Immature natural killer cell (primary cell): ENCODE results near the gene GLT1D1. TPM values are rescaled to one million over a fixed set of nuclear protein-coding genes. Genes with fewer than 3 reads are reported as not detected.
"Not testable (repeated sequence)": the region's sequence is repeated elsewhere in the genome, so short reads cannot be mapped to it uniquely, and the experiment has no call there.

Source experiments
- DNase-seq, 3 donors: peaks; one replicate each; pipeline ENCODE4 v3.0.0; 2022; ENCODE audit warnings: mixed read lengths in 1 of 3
- H3K27ac Mint-ChIP-seq, 6 donors: one replicate each; pipeline ENCODE4 v1.8.0; 2020; ENCODE audit warnings: mixed read lengths in 6 of 6, mild to moderate bottlenecking in 5 of 6, inconsistent platforms in 4 of 6, moderate library complexity in 3 of 6
- H3K27me3 Mint-ChIP-seq, 3 donors: one replicate each; pipeline ENCODE4 v1.8.0; 2020 to 2021; ENCODE audit warnings: low read depth in 3 of 3, mild to moderate bottlenecking in 3 of 3, mixed read lengths in 3 of 3, moderate library complexity in 3 of 3, inconsistent platforms in 1 of 3
- H3K36me3 Mint-ChIP-seq, 3 donors: one replicate each; pipeline ENCODE4 v1.8.0; 2020; ENCODE audit warnings: mixed read lengths in 3 of 3, inconsistent platforms in 2 of 3, mild to moderate bottlenecking in 2 of 3
- H3K4me1 Mint-ChIP-seq, 2 donors: one replicate each; pipeline ENCODE4 v1.8.0; 2020; ENCODE audit warnings: inconsistent platforms in 2 of 2, mild to moderate bottlenecking in 2 of 2, mixed read lengths in 2 of 2, moderate library complexity in 1 of 2
- H3K4me3 Mint-ChIP-seq, 5 donors: one replicate each; pipeline ENCODE4 v1.8.0; 2020; ENCODE audit warnings: mild to moderate bottlenecking in 5 of 5, mixed read lengths in 5 of 5, inconsistent platforms in 3 of 5, moderate library complexity in 3 of 5
- H3K9me3 Mint-ChIP-seq, 6 donors: one replicate each; pipeline ENCODE4 v1.8.0; 2020; ENCODE audit warnings: mild to moderate bottlenecking in 6 of 6, mixed read lengths in 6 of 6, inconsistent platforms in 4 of 6, moderate library complexity in 3 of 6
- polyA plus RNA-seq, 3 donors: library from polyadenylated mRNA; unstranded; fragments of 300-500 nt; fragmentation: Illumina TruSeq; gene quantifications; one replicate each; pipeline ENCODE4 v1.2.3, GENCODE V29; 2021

The GLT1D1 gene
- polyA plus RNA-seq, 3 donors from 2014 or later: 2.5 TPM; not detected in 2

DNA sequence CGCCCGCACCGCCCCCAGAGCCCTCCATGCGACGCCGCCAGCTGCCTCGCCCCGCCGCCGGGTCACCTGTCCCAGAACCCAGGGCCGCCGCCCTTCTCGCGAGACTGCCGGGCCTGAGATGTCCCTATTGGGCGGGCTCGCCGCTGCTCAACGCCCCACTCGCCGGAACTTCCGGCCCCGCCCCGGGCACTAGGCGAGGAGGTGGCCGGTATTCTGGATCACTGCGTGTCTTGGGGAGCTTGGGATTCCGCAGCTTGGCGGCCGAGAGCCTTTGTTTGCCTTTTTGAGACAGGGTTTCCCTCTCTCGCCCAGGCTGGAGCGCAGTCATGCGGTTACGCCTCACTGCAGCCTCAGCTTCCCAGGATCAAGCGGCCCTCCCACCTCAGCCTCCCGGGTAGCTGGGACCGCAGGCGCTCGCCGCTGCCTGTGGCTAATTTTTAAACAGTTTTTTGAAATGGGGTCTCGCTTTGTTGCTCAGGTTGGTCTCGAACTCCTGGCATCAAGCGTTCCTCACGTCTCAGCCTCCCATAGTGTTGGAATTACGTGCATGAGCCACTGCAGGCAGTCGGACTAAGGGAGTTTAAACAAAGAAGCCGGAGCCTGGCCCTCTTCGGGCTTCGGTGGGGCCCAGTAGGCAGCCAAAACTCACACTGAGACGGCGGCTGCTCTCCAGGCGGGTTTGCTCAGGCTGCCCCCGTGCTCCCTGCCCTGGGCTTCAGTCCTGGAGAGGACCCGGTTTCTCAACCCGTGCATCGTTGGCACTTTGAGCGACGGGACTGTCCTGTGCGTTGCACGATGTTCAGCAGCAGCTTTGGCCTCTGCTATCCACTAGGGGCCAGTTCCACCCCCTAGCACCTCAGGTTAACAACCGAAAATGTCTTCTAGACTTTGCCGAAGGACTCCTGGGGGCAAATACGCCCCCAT lies 29.1 kb upstream of the GLT1D1 start, which contains the start of gene SLC15A4:
Gene SLC15A4, minus strand, starts transcription at position 43 of the 924 bp plus-strand sequence. Its CDS starts 15 bp downstream, at position 28.
- peaks cover 63% of the 10 kb centered on the region in 2 donors for H3K4me1 Mint-ChIP-seq
- H3K27me3 Mint-ChIP-seq: peaks cover 1 to 19% (median 9%) of the 10 kb centered on the region in 3 donors
- H3K4me3 Mint-ChIP-seq: peak within 1 kb of the TSS; percentile 85 to 88 (median 86)
- H3K36me3 Mint-ChIP-seq: peaks cover 5 to 10% (median 7%) of the 10 kb centered on the region in 3 donors
- DNase-seq: peak; percentile 94 to 95 (median 94)
- peak within 1 kb of the TSS; percentile 82 to 91 (median 88) for H3K27ac Mint-ChIP-seq
- no peaks in the 10 kb centered on the region for H3K9me3 Mint-ChIP-seq

DNA sequence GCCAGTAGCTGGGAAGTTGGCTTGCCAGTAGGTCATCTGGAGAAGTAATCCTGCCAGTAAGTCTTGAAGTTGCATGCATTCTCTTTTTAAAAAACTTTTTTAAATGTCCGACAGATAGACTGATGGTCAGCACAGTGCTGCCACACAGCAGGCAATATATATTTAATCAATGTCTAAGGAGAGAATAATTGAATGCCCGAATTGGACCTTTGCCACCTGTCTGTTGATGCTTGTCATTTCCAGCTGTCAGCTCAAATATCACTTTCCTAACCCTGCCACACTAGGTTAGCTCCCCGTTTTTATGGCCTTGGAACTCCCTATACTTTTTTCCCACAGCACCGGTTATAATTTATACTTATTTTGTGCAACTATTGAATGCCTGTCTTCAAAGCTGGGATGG lies 27.4 kb upstream of the GLT1D1 start:
- no peaks in the 10 kb centered on the region for H3K9me3 Mint-ChIP-seq
- peaks cover 62 to 63% of the 10 kb centered on the region in 2 donors for H3K4me1 Mint-ChIP-seq
- H3K27ac Mint-ChIP-seq: peak overlapping the region in 1 of 6 donors; percentile 51
- H3K36me3 Mint-ChIP-seq: peaks cover 4 to 8% (median 5%) of the 10 kb centered on the region in 3 donors
- H3K27me3 Mint-ChIP-seq: peaks cover 1 to 24% (median 9%) of the 10 kb centered on the region in 3 donors
- peak overlapping the region in 3 of 5 donors; percentile 44 to 57 (median 48) for H3K4me3 Mint-ChIP-seq
- DNase-seq: no peak

DNA sequence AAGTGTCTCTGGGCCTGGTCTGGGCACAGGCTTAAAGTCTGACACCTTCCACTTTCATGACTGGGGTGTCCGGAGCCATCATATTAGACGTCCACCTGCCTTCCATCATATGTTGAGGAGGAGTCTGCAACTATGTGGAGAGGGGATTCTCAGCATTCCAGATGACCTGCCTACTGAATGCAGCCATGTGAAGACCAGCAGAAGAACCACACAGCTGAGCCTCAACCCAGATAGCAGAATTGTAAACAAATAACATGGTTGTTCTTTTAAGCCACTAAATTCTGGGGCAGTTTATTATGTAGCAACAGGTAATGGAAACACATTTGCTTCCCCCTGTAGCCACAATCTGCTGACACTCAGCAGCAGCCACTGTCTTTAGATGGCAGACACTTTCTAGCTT lies 25.6 kb upstream of the GLT1D1 start:
- H3K9me3 Mint-ChIP-seq: no peaks in the 10 kb centered on the region
- H3K4me1 Mint-ChIP-seq: peaks cover 48 to 51% of the 10 kb centered on the region in 2 donors
- peak overlapping the region in 1 of 5 donors; percentile 8 for H3K4me3 Mint-ChIP-seq
- peaks cover 1 to 16% (median 5%) of the 10 kb centered on the region in 3 donors for H3K27me3 Mint-ChIP-seq
- H3K36me3 Mint-ChIP-seq: no peaks in the 10 kb centered on the region
- peak overlapping the region; percentile 20 to 83 (median 64) for H3K27ac Mint-ChIP-seq
- no peak for DNase-seq

DNA sequence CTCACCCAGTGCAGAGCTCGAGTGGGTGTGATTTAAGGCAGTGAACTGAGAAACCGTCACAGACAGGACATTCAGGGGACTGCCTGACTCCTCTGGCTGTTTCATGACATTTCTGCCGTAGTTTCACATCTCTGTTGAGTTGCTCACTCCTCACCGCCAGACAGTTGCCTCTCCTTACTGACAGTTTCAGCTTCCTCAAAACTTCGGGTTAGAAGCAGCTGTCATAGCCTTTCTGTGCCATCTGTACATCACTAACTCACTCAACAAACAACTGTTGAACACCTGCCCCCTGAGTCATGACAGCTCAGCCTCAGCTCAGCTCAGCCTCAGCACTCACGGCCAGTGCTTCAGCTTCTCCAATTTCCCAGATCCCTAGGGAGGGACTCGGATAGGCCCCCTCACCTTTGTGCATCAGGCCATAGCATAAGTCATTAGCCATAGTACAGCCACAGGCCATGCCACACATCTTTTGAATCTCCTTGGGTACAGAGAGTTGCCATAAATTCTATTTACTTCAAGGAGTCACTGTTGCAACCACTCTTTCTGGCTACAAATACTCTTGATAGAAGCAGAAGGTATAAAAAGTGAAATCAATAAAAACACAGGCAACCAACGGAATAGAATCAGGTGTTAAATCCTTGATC lies 23.3 kb upstream of the GLT1D1 start:
- Mint-ChIP-seq H3K27ac (peak overlapping the region; percentile 85 to 95 (median 92)), H3K9me3 (no peaks in the 10 kb centered on the region), H3K27me3 (peaks cover 0 to 8% (median 1%) of the 10 kb centered on the region in 3 donors), H3K4me1 (peaks cover 39 to 45% of the 10 kb centered on the region in 2 donors), H3K4me3 (peak overlapping the region; percentile 56 to 81 (median 78)), H3K36me3 (no peaks in the 10 kb centered on the region)
- peak; percentile 36 to 51 (median 46) for DNase-seq

DNA sequence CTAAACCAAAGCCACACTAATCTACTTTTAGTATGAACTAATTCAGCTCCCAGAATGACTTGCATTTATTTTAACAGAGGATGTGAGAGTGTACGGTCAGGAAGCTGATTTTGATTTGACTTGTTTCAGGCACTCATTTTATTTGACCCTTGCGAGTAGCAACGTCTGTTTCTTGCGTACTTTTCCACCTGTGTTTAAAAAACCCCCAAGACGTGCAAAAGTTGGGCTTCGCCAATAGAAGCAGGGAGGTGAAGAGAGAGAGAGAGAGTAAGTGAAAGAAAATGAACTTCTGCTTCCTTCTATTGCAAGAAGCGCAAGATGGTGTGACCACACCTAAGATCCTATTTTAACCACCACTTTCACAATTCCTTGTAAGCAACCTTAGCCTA lies 22.8 kb upstream of the GLT1D1 start:
- H3K9me3 Mint-ChIP-seq: no peaks in the 10 kb centered on the region
- peak; percentile 41 to 52 (median 46) for DNase-seq
- peak overlapping the region; percentile 85 to 95 (median 92) for H3K27ac Mint-ChIP-seq
- peak overlapping the region; percentile 56 to 81 (median 78) for H3K4me3 Mint-ChIP-seq
- peaks cover 1 to 8% (median 2%) of the 10 kb centered on the region in 3 donors for H3K27me3 Mint-ChIP-seq
- H3K4me1 Mint-ChIP-seq: peaks cover 38 to 43% of the 10 kb centered on the region in 2 donors
- no peaks in the 10 kb centered on the region for H3K36me3 Mint-ChIP-seq

DNA sequence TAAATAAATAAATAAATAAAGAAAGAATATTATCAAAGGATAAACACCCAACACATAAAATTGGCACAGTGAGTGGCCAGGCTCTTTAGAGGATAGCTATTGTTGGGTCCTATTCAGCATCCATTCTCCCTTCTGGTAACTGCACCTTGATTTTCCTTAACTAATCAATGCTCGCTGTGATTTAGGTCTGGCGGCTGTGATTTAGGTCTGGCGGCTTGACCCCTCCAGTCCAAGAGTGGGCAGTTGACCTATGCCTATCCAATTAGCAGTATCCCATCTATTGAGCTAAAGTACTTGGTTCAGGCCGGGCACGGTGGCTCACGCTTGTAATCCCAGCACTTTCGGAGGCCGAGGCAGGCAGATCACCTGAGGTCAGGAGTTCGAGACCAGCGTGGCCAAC lies 19.9 kb upstream of the GLT1D1 start:
- H3K4me3 Mint-ChIP-seq: no peak overlapping the region
- no peaks in the 10 kb centered on the region for H3K36me3 Mint-ChIP-seq
- H3K9me3 Mint-ChIP-seq: no peaks in the 10 kb centered on the region
- H3K4me1 Mint-ChIP-seq: peaks cover 24 to 27% of the 10 kb centered on the region in 2 donors
- no peak for DNase-seq
- H3K27me3 Mint-ChIP-seq: peaks cover 1 to 8% (median 2%) of the 10 kb centered on the region in 3 donors
- H3K27ac Mint-ChIP-seq: peak overlapping the region in 1 of 6 donors; percentile 22

DNA sequence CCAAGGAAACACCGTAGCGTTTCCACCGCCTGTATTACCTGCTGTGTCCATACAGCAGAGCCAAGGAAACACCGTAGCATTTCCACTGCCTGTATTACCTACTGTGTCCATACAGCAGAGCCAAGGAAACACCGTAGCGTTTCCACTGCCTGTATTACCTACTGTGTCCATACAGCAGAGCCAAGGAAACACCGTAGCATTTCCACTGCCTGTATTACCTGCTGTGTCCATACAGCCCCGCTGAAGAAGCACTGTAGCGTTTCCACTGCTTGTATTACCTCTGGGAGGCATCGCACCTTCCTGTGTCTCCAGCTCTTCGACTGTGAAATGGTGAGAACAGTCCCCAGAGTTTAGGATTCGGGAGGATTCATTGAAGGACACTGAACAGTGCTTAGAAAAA lies 13.4 kb upstream of the GLT1D1 start:
- not testable (repeated sequence) for DNase-seq

DNA sequence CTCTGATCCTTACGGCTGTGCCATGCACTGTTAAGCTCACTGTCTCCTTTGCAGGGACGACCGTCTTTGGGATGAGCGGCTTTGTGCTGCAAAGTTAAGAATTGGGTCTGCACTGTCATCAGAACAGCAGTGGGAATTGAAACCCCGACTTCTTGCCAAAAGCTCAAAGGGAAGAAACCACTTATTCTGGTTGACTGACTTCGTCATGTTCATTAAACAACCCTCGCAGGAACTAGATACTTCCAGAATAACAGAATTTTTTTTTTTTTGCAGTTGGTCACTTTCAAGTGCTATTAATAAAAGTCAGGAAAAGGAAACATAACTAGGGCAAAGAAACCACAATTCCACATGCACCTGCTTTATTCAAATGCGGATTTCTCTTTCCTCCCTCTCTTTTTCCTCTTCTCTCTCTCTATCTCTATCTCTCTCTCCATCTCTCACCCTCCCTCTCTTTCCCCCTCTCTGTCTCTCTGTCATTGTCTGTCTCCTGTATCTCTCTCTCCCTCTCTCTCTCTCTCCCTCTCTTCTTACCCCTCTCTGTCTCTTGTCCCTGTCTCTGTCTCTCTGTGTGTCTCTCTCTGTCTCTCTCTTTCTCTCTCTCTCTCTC lies 12.3 kb upstream of the GLT1D1 start:
- Mint-ChIP-seq H3K36me3 (no peaks in the 10 kb centered on the region), H3K4me3 (peak overlapping the region in 4 of 5 donors; percentile 19 to 50 (median 42)), H3K4me1 (peaks cover 26 to 28% of the 10 kb centered on the region in 2 donors), H3K9me3 (no peaks in the 10 kb centered on the region), H3K27ac (peak overlapping the region in 2 of 6 donors; percentile 8 to 77), H3K27me3 (peaks cover 0 to 7% (median 3%) of the 10 kb centered on the region in 3 donors)
- DNase-seq: no peak

More for the DNA sequence above, 13.4 kb upstream of the GLT1D1 start:
- not testable (repeated sequence) for H3K27ac Mint-ChIP-seq, H3K4me3 Mint-ChIP-seq, H3K9me3 Mint-ChIP-seq, H3K36me3 Mint-ChIP-seq, H3K27me3 Mint-ChIP-seq
- peaks cover 26 to 28% of the 10 kb centered on the region in 2 donors for H3K4me1 Mint-ChIP-seq

DNA sequence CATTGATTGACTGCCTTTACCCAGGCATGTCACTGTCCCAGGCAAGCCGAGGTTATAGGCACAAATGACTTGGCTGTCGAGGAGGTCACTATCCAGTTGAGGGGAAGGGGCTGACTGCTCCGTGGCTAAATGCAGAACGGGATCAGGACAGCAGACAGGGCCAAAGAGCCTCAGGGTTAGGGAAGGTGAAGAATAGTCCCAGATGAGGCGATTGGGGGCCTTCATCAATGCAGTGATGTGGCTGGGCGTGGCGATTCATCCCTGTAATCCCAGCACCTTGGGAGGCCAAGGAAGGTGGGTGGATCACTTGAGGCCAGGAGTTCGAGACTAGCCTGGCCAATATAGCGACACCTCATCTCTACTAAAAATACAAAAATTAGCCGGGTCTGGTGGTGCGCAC lies 10.7 kb upstream of the GLT1D1 start:
- H3K9me3 Mint-ChIP-seq: no peaks in the 10 kb centered on the region
- H3K27me3 Mint-ChIP-seq: peaks cover 0 to 7% (median 3%) of the 10 kb centered on the region in 3 donors
- peaks cover 26 to 28% of the 10 kb centered on the region in 2 donors for H3K4me1 Mint-ChIP-seq
- peak overlapping the region in 1 of 6 donors; percentile 45 for H3K27ac Mint-ChIP-seq
- H3K36me3 Mint-ChIP-seq: no peaks in the 10 kb centered on the region
- no peak overlapping the region for H3K4me3 Mint-ChIP-seq
- DNase-seq: no peak

DNA sequence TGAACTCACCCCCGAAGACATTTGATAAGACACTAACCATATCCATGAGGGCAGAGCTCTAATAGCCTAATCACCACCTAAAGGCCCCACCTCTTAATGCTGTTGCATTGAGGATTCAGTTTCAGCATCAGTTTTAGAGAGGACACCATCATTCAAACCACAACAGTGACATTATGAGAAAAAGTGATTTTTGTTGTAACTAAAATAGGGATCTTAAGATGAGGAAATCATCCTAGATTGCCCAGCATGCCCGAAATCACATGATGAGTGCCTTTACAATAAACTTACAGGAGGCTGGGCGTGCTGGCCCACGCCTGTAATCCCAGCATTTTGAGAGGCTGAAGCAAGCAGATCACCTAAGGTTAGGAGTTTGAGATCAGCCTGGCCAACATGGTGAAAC lies 9.7 kb upstream of the GLT1D1 start:
- Mint-ChIP-seq H3K27ac (peak overlapping the region in 1 of 6 donors; percentile 24), H3K36me3 (no peaks in the 10 kb centered on the region), H3K9me3 (no peaks in the 10 kb centered on the region), H3K27me3 (peaks cover 2 to 6% (median 3%) of the 10 kb centered on the region in 3 donors), H3K4me1 (peaks cover 26 to 28% of the 10 kb centered on the region in 2 donors), H3K4me3 (peak overlapping the region in 1 of 5 donors; percentile 20)
- no peak for DNase-seq

DNA sequence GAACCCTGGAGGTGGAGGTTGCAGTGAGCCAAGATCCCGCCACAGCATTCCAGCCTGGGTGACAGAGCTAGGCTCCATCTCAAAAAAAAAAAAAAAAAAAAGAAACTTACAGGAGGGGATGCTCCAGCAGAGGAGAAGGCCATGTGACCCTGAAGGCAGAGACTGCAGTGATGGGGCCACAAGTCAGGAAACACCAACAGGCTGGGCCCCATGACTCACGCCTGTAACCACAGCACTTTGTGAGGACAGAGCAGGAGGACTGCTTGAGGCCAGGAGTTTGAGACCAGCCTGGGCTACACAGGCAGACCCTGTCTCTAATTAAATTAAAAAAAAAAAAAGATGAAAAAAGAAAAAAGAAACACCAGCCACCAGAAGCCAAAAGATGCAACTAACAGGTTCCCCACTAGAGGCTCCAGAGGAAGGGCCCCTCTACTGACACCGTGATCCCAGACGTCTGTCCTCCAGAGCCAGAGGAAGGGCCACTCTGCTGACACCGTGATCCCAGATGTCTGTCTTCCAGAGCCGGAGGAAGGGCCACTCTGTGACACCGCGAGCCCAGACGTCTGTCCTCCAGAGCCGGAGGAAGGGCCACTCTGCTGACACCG lies 9.1 kb upstream of the GLT1D1 start:
- H3K27ac Mint-ChIP-seq: peak overlapping the region in 1 of 6 donors; percentile 7
- H3K27me3 Mint-ChIP-seq: peaks cover 2 to 6% (median 3%) of the 10 kb centered on the region in 3 donors
- DNase-seq: peak in 2 of 3 donors; percentile 17 to 25
- H3K36me3 Mint-ChIP-seq: no peaks in the 10 kb centered on the region
- H3K9me3 Mint-ChIP-seq: no peaks in the 10 kb centered on the region
- peaks cover 26 to 28% of the 10 kb centered on the region in 2 donors for H3K4me1 Mint-ChIP-seq
- H3K4me3 Mint-ChIP-seq: no peak overlapping the region

DNA sequence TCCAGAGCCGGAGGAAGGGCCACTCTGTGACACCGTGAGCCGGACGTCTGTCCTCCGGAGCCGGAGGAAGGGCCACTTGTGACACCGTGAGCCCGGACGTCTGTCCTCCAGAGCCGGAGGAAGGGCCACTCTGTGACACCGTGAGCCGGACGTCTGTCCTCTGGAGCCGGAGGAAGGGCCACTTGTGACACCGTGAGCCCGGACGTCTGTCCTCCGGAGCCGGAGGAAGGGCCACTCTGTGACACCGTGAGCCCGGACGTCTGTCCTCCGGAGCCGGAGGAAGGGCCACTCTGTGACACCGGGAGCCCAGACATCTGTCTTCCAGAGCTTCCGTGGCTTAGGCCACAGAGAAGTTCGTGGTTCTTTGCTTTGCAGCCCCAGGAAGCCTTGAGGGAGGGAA lies 6.6 kb upstream of the GLT1D1 start:
- H3K27ac Mint-ChIP-seq, H3K36me3 Mint-ChIP-seq, DNase-seq, H3K4me3 Mint-ChIP-seq, H3K27me3 Mint-ChIP-seq, H3K9me3 Mint-ChIP-seq: not testable (repeated sequence)
- H3K4me1 Mint-ChIP-seq: peaks cover 14 to 16% of the 10 kb centered on the region in 2 donors

DNA sequence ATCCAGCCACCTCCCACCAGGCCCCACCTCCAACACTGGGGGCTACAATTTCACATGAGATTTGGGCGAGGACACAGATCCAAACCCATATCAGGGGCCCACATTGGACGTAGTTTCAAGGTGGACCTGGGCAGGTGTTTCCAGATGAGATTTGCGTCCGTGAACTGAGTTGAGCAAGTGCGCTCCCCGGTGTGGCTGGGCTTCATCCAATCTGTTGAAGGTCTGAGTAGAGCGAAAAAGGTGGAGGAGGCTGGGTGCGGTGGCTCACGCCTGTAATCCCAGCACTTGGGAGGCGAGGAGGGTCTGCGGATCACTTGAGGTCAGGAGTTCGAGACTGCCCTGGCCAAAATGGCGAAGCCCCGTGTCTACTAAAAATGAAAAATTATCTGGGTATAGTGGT lies 4.9 kb upstream of the GLT1D1 start:
- no peak overlapping the region for H3K27ac Mint-ChIP-seq
- peaks cover 8 to 10% of the 10 kb centered on the region in 2 donors for H3K4me1 Mint-ChIP-seq
- no peaks in the 10 kb centered on the region for H3K36me3 Mint-ChIP-seq
- no peaks in the 10 kb centered on the region for H3K9me3 Mint-ChIP-seq
- H3K4me3 Mint-ChIP-seq: no peak overlapping the region
- H3K27me3 Mint-ChIP-seq: peaks cover 4 to 5% (median 5%) of the 10 kb centered on the region in 3 donors
- DNase-seq: no peak
